Sigmoid colon (tissue), 4 donors: ENCODE data around the gene PARP4.

Experiments
- EP300 ChIP-seq, 4 donors: sonication (generic); formaldehyde crosslinking; IDR thresholded peaks; one replicate each; pipeline ENCODE4 v1.6.1; 2017; ENCODE audit warnings: antibody characterized with exemption in 4 of 4
- POLR2AphosphoS5 ChIP-seq, 4 donors: sonication (generic); formaldehyde crosslinking; IDR thresholded peaks; one replicate each; pipeline ENCODE4 v1.6.1; 2017; ENCODE audit warnings: antibody characterized with exemption in 4 of 4
- TF ChIP-seq, protein P1 (sequence below), 4 experiments: fragments of 450-650 bp in 3 of 4; fragments of 200-600 bp in 1 of 4; IDR thresholded peaks; one replicate each; pipeline ENCODE4 v1.5.1; 2016 to 2019; ENCODE audit warnings: antibody characterized with exemption in 4 of 4, mild to moderate bottlenecking in 3 of 4, moderate library complexity in 2 of 4

DNA sequence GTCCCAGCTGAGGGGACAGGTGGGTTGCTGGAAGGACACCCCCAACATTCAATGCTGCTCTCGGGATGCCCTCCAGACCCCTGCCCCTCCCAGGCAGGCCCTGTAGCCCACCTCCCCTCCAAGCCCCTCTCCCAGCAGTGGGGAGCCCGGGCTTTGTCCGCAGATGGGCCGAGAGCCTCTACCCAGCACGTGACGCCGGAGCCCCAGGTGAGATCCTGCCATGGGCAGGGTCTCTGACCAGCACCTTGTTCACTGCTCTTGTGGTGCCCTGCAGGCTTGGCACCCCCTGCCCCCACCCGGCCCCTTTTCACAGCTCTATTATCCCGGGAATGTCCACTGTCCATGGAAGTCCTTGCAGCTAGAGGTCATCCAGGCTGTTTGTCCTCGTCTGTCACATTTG lies 126.7 kb downstream of the PARP4 start:
- no peak for TF ChIP-seq POLR2AphosphoS5 (IDR thresholded peaks at IDR 0.05)
- TF ChIP-seq, protein P1, sequence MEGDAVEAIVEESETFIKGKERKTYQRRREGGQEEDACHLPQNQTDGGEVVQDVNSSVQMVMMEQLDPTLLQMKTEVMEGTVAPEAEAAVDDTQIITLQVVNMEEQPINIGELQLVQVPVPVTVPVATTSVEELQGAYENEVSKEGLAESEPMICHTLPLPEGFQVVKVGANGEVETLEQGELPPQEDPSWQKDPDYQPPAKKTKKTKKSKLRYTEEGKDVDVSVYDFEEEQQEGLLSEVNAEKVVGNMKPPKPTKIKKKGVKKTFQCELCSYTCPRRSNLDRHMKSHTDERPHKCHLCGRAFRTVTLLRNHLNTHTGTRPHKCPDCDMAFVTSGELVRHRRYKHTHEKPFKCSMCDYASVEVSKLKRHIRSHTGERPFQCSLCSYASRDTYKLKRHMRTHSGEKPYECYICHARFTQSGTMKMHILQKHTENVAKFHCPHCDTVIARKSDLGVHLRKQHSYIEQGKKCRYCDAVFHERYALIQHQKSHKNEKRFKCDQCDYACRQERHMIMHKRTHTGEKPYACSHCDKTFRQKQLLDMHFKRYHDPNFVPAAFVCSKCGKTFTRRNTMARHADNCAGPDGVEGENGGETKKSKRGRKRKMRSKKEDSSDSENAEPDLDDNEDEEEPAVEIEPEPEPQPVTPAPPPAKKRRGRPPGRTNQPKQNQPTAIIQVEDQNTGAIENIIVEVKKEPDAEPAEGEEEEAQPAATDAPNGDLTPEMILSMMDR (IDR thresholded peaks at IDR 0.05), result no peak
- no peak for TF ChIP-seq EP300 (IDR thresholded peaks at IDR 0.05)
